GM12892 (cell line): ENCODE measurements around the gene MERTK.

Source experiments
- POLR2A ChIP-seq: IDR thresholded peaks from 2 replicates; pipeline ENCODE4 v1.6.1; 2011; ENCODE audit warnings: low read depth, low read length, control low read depth
- POLR2AphosphoS5 ChIP-seq: IDR thresholded peaks from 2 replicates; pipeline ENCODE4 v1.6.1; 2011; ENCODE audit warnings: low read depth, low read length, control low read depth
- TAF1 ChIP-seq: IDR thresholded peaks from 2 replicates; pipeline ENCODE4 v1.6.1; 2011; ENCODE audit warnings: low read depth, mild to moderate bottlenecking, control low read depth, low read length, borderline replicate concordance

DNA sequence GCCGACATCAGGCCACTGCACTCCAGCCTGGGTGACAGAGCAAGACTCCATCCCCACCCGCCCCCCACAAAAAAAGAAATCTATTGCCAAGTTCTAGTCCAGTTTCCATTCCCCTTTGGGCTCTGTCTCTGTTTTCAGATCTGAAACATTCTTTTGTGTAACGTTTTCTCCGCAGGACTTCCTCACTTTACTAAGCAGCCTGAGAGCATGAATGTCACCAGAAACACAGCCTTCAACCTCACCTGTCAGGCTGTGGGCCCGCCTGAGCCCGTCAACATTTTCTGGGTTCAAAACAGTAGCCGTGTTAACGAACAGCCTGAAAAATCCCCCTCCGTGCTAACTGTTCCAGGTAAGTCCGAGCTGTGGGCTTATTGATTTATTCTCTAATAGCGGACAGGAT lies 48.8 kb downstream of the MERTK start:
- TF ChIP-seq POLR2A (no peak), POLR2AphosphoS5 (no peak), TAF1 (no peak)
